HG03280 (cell line): ENCODE results near the gene NPAS2.

Experiments used
- ATAC-seq: cut with Tn5 transposase; IDR thresholded peaks from one replicate; pipeline ENCODE4 v1.9.1; 2021; ENCODE audit warnings: mild to moderate bottlenecking, moderate library complexity; ENCODE audit not compliant: unreplicated experiment

Gene NPAS2, protein sequence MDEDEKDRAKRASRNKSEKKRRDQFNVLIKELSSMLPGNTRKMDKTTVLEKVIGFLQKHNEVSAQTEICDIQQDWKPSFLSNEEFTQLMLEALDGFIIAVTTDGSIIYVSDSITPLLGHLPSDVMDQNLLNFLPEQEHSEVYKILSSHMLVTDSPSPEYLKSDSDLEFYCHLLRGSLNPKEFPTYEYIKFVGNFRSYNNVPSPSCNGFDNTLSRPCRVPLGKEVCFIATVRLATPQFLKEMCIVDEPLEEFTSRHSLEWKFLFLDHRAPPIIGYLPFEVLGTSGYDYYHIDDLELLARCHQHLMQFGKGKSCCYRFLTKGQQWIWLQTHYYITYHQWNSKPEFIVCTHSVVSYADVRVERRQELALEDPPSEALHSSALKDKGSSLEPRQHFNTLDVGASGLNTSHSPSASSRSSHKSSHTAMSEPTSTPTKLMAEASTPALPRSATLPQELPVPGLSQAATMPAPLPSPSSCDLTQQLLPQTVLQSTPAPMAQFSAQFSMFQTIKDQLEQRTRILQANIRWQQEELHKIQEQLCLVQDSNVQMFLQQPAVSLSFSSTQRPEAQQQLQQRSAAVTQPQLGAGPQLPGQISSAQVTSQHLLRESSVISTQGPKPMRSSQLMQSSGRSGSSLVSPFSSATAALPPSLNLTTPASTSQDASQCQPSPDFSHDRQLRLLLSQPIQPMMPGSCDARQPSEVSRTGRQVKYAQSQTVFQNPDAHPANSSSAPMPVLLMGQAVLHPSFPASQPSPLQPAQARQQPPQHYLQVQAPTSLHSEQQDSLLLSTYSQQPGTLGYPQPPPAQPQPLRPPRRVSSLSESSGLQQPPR

DNA sequence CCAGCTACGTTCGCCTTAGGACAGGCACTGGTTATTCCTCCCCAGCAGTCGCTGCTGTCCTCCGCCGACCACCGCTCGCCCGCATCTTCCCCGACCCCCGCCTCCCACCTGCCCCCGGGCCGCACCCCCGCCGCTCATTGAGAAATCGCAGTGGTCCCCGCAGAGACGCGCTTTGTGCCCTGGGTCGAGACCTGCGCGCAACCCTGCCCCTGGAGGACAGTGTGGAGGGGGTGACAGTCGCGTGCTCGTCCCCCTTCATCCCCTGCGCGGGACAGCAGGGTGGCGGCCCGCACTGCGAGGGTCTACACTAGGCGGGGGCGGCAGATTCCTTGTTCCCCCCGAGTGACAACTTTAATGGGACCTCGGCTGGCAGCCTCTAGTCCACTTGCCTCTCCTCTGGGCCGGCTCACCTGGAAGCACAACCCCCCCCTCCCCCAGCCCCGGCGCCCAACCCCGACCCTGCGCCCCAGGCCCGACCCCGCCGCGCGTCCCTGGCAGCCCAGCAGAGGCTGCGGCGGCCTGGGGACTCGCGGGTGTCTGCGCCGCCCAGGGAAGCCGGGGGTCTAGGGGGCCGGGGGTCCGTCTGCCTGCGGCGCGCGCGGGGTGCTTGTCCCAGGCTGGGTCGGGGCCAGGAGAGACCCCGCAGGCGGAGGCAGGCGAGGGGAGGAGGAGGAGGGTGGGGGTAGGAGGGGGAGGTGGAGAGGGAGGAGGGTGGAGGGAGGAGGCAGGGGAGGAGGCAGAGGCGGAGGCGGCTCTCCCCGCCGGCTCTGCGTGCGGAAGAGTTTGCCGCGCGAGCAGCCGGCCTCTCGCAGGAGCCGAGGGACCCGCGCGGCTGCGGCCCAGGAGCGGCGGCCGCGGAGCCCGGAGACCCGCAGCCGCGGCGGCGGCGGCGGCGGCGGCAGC, at the start of gene NPAS2:
Gene NPAS2, plus strand, starts transcription at position 770 of the 903 bp plus-strand sequence. CDS start 84,616 bp downstream, outside the sequence.
- ATAC-seq, result no peak

DNA sequence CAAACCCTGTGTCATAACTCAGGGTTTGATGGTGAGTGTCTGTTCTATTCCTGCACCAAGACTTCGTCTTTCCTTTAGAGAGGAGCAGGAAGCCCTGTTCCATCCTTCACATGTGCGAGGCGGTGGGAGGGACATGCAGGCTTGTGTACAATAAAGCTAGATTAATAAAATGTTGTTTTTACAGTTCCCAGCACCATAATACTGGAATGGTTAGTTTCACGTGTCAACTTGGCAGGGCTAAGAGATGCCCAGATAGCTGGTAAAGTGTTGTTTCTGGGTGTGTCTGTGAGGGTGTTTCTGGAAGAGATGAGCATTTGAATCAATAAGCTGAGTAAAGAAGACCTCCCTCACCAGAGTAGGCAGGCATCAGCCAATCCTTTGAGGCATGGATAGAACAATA, 48.8 kb upstream of the NPAS2 start:
- no peak for ATAC-seq

DNA sequence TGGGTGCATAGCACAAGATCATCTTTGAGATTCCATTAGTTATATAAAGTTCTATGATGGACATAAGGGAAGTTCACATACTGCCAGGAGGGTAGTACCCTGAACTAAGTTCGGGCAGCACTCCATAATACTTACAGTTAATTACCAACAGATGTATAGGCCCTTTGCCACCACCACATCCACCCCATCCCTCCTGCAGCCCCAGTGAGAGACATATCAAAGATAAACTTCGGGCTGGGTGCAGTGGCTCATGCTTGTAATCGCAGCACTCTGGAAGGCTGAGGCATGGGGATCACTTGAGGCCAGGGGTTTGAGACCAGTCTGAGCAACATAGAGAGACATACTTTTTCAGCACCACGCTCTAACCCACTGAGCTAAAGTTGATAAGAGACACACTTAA, 46.4 kb upstream of the NPAS2 start:
- ATAC-seq, result no peak

DNA sequence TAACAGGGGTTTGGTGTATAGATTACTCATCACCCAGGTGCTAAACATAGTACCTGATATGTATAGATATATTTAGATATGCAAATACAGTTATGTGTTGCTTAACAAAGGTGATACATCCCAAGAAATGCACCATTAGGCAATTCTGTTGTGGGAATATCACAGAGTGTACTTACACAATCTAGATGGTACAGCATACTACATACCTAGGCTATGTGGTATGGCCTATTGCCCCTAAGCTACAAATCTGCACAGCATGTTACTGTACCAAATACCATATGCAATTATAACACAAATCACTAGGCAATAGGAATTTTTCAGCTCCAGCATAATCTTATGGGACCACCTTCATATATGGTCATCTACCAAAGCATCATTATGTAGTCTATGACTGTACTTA, 43.5 kb upstream of the NPAS2 start:
- no peak for ATAC-seq

DNA sequence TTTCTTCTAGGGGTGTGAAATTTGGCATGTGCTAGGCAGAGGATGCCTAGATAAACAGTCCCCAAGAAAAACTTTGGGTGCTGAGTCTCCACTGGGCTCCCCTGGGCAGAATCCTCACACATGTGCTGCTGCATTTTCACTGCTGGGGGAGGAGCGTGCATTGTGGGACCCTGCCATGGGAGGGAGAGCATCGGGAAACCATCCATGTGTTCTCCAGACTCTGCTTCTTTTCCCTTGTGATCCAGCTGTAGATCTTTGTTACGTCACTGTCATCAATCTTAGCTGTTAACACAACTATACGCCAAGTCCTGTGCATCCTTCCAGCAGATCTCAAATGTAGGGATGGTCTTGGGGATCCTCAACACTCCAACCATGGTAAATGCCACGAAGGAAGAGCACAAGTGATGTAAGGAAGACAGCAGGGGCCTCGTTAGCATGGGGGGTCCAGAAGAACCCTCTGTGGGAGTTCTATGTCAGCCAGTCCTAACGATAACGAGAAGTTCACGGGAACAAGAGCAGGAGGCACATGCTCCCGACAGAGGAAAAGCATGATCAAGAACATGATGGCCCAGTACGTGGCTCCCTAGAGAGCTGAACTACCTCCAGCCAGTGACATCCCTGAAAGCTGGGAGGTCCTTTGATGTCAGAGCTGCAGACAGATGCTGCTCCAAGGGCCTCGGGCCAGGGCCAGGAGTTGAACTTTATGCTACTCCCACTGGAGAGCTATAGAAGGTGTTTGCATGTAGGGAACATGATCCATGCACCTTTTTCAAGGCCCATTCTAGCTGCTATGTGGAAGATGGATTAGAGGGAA, 41.1 kb upstream of the NPAS2 start:
- no peak for ATAC-seq

DNA sequence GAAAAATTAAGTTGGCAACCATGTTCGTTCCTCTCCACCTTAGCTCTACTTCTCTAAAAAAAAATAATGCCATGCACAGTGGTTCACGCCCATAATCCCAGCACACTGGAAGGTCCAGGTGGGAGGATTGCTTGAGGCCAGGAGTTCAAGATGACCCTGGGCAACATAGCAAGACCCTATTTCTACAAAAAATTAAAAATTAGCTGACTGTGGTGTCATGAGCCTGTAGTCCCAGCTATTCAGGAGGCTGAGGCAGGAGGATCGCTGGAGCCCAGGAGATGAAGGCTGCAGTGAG, 40.1 kb upstream of the NPAS2 start:
- ATAC-seq, result no peak

DNA sequence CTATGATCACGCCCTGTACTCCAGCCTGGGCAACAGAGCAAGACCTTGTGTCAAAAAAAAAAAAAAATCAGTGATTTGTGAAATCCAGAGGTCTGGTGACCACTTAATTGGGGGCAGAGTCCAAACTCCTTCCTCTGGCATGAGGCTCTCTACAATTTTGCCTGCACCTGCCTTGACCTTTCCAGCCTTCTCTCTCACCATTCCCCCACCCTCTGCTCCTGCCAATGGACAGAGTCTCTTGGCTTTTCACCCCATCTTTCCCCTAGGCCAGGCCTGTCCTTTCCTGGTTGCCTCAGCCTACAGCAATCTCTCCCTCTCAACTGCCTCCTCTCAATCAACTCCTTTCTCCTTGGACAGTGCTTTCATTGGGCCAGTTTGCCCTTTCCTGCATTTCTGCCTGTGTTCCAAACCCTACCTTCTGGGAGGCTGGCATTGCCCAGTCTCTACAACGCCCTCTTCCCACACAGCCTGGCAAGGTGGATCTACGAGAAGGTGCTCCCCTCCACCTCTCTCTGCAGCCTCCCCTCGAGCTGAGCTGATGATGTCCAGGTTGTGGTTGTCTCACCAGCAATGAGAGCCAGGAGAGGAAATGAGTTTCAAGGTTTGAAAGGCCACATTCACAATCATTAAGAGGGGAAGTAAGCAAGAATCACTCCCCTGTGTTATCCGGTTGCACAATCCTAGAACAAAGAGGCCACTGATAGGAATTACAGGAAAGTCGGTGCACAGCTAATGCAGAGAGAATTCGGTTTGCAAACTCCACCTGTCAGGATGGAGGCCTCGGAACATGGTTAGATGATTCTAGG, 39.5 kb upstream of the NPAS2 start:
- ATAC-seq, result no peak

DNA sequence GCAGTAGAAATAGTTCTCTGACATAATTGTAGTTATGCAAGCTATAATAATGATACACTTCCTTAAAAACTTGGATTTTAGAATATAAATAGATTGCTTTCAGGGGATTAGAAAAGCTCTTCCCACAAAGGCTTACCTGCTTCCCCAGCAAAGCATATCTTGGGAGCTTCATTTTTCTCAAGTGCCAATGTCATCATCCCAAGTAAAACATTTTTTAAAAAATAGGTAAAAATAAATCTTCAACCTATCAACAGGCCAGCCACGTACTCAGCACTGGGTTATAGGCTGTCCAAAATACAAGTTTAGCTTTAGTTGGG, 39.0 kb upstream of the NPAS2 start:
- no peak for ATAC-seq

DNA sequence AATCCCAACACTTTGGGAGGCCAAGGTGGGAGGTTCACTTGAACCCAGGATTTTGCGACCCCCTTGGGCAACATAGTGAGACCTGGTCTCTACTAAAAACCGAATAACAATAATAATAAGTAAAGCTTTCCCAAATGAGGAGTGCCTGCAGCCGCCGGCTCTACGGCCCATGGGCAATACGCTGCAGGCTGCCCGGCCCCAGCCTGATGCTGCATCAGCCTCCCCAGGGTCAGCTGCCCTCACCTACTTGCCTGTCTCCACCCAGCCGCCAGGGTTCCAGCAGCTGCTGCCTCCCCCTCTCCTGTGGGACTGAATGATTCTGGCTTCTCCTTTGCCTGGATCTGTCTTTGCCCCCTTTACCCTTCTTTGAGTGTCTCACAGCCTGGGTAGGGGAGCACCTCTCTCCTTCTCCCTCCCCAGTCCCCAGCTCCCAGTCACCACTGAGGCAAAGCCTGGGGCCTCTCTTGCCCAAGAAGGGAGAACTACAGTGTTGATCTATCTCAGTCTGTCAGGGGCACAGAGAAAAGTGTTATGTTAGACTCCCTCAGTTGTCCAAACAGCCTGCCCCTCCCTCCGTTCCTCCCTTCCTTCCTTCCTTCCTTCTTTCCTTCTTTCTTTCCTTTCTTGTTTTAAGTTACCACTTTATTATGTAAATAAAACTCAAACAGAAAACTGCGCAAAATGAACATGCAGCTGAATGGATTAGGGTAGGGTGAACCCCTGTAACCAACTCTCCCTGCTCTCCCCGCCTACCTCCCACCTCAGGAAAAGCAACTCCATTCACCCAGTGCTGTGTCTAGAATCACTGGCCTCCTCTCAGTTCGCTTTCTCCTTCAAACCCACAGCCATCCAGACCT, 38.2 kb upstream of the NPAS2 start:
- no peak for ATAC-seq

DNA sequence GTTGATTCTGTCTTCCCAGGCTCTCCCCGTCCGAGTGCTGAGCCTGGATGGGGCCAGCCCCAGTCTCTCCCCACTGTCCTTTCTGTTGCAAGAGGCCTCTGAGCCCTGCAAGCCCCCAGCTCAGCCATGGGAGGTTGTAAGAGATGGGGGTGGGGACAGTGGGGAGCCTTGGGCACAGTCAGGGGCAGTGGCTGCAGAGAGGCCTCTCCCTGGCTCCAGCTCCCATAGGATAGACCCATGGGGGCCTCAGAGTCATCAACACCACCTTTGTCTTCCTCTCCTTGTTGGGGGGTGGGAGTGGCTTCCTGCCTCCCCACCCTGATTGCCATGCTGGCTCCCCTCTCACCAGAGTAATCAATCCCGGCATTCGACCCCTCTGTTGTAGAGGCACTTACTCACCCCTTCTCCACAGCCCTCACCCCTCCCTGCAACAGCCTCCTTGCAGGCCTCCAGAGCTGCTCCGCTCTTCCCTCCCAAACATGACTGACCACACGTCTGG, 37.5 kb upstream of the NPAS2 start:
- no peak for ATAC-seq

DNA sequence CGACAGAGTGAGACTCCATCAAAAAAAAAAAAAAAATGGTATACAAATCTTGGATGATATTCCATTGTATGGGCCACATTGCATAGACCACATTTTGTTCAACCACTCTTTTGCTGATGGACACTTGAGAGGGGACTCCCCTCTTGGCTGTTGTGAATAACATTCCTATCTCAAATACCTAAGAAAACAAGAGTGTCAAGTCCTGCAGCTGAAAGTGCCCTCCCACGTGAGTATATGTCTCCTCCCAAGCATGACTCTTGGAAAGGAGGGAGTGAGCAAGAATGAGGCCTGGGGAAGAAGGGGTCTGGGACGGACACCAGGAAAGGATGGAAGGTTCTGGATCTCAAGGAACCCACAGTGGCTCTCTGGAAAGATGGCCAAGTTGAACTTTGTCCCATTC, 36.0 kb upstream of the NPAS2 start:
- ATAC-seq, result no peak

DNA sequence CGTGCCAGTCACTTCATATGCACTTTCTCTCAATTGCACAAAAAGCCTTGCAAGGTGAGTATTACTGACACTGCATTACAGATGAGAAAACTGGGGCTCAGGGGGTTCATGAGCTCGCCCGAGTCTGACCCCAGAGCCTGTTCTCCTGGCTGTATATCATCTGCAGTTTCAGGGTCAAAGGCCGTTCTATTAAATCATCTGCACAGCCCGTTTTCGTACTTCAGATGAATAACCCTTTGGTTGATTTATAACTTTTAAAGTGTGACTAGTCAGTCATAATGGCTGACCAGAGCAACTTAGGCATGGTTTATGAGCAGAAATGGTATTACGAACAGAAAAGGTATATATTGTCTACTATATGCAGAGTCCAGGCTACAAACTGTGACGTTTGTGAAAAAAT, 35.3 kb upstream of the NPAS2 start:
- no peak for ATAC-seq

DNA sequence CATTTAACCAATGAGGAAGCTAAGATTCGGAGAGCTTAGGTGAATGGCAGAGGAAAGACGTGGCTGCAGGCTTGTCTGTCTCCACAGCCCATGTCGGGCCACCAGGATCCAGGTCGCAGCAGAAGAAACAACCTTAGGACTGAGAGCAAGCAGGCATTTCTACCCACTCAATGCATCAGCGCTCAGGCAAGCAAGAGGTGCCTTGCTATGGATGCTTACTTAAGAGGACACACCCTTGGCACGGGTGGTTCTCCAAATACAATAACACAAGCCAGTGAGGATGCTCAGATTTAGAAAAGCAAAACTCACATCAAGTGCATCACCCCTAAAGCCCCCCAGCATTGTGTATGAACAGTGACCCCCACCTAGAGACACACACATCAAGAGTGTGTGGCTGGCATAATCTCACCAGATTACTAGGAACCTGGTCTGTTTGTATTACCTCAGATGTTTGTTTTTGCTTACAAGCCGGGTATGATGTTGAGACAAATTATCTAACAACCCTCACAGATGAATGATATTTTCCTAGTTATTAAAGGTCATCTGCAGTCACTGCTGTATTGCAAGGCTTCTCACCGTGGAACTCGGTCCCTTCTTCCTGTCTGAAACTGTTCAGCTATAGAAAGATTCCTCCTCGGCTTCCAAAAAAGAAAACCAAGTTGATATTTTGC, 34.2 kb upstream of the NPAS2 start:
- ATAC-seq, result no peak

DNA sequence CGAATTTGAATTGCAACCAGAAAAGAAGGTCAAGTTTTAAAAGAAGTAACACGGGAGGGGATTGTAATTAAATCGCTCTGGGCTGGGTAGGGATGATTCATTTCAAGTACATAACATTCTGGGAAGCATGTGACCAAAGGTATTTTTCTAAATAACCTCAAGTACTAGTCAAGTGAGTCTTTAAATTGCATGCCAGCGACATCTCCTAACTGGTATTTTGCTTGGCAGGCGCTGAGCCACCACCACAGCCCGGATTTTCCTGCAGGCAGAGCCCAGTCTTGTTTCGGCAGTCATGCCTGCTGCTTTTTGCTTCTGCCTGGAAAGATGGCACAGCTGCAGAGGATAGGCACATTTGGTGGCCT, 33.7 kb upstream of the NPAS2 start:
- no peak for ATAC-seq

DNA sequence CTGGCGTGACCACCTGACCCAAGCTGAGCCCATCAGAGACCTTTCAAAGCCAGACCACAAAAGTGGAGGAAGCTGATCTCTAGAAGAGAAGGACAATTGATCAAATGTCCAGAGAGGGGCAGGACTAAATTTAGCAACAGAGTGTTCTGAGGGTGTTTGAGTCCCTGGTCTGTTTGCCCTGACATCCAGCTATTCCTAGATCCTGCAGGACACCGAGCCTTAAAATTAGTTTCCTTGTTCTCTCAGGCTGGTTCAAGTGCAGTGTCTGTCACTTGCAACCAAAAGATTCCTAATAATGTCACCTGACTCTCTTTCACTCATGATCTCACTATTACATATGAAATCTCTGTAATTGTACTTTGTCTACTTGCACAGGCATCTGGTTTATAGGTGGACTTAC, 33.0 kb upstream of the NPAS2 start:
- no peak for ATAC-seq

DNA sequence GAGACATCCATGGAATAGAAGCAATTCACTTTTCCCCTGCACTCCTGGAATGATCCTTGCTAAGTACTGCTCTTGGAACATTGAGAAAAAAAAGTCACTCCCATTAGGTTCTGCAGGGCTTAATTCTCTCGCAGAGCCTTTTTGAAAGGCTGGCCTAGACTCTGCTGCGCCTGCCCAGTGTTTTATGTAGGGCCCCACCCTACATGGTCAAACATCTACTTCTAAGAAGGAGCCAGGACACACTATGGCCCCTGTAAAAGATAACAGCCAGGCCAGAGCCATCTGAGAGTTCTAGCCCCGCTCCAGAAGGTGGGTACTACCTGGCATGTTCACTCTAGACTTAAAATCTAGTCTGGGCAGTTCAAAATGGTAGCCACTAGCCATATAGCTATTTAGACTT, 30.6 kb upstream of the NPAS2 start:
- no peak for ATAC-seq

DNA sequence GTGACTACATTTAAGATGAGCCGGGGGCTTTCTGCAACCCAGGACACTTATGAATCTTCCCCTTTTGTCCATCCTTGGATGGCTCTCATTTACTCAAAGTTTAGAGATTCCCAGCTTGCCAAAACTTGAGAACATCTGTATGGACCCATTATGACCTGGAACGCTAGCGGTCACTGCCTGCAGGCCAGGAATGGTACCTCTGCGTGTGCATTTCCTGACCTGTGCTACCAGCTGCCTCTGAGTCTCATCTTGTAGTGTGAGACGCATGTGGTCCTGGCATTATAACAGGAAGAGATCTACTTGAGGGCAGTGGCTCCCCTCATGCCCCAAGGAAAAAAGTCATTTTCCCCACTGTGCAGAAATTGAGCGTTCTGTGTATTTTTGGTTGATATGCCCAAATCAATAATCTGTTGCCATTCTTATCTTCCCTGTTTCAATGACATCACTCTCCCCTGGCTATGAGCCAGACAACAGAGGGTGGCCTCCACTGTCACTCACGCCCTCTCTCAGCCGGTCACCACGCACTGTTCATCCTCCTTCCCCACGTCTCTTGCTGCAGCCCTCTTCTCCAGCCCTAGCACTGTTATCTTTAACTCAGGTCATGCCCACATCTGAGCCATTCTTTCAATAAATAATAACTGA, 28.5 kb upstream of the NPAS2 start:
- ATAC-seq, result no peak

DNA sequence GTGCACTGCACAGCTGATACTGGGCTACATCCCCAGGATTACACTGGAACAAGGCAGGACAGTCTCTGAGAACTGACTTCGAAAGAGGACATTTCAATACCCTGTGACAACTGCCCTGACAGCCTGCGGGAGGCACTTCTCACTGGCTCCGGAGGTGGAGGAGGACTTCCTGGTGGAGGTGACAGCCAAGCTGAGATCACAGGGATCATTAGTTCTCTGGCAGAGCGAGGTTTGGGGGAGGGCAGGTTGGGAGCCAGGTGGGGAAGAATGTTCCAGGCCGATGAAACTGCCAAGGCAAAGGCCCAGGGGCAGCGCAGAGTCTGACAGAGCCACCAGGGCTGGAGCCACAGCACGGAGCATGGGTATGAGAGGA, 28.0 kb upstream of the NPAS2 start:
- no peak for ATAC-seq
